DND-41 (cell line): Measurements from ENCODE around the gene SFXN2.

ENCODE experiments used
- EZH2 ChIP-seq: IDR thresholded peaks from 3 replicates; pipeline ENCODE4 v1.6.1; 2012; ENCODE audit warnings: borderline replicate concordance, low read depth, mild to moderate bottlenecking, moderate library complexity, low read length, inconsistent platforms; ENCODE audit not compliant: severe bottlenecking
- TF ChIP-seq, protein P1 (sequence below): IDR thresholded peaks from 2 replicates; pipeline ENCODE4 v1.5.1; 2012; ENCODE audit warnings: borderline replicate concordance, low read length, moderate library complexity, mild to moderate bottlenecking; ENCODE audit not compliant: poor library complexity, severe bottlenecking; ENCODE audit errors: extremely low read depth

DNA sequence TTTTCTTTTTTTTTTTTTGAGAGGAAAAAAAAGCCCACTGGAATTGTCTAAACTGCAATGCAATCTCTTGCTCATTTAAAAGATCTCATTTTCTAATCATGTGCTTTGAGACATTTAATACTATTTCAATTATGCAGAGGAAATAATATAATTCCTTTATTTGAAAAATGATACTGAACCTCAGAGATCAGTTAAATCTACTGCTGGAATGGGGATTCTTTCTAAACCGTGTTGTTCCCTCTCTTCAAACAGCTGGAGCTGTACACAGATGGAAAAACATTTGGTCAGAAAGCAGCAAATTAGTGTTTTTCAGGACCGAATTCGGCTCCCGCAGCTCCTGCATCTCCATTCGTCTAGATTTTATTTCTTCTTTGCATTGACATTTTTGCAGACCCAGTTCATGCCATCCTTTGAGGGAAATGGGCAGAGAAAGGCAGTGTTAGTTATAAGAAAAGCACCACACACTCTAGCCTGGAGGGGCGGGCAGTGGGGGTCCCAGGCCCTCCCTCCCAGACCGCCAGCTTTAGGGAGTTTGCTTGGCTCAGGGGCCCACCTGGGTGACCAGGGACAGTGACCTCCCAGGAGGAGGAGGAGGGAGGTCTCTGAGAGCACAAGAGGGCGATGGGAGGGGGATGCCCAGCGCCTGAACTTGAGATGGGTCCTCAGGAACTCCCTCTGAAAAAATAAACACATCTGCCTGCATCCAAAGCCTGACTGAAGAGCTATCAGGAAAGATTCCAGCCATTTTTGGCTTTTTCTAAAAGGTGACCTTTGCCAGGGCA is 37.7 kb upstream of the SFXN2 start:
- TF ChIP-seq, protein P1, sequence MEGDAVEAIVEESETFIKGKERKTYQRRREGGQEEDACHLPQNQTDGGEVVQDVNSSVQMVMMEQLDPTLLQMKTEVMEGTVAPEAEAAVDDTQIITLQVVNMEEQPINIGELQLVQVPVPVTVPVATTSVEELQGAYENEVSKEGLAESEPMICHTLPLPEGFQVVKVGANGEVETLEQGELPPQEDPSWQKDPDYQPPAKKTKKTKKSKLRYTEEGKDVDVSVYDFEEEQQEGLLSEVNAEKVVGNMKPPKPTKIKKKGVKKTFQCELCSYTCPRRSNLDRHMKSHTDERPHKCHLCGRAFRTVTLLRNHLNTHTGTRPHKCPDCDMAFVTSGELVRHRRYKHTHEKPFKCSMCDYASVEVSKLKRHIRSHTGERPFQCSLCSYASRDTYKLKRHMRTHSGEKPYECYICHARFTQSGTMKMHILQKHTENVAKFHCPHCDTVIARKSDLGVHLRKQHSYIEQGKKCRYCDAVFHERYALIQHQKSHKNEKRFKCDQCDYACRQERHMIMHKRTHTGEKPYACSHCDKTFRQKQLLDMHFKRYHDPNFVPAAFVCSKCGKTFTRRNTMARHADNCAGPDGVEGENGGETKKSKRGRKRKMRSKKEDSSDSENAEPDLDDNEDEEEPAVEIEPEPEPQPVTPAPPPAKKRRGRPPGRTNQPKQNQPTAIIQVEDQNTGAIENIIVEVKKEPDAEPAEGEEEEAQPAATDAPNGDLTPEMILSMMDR: no peak
- TF ChIP-seq EZH2: no peak
